Measurements from ENCODE around the gene RIN2.

RIN2 gene

GRCh38 chr20:19774135-19774933 lies 16.3 kb downstream of the RIN2 start:
- H3K4me1 ChIP-seq (ENCODE audit: insufficient read depth, low read length): peaks cover 42% of the 10 kb centered on the region
- no peak overlapping the region for H3K4me3 ChIP-seq (ENCODE audit: low read length)
- no peaks in the 10 kb centered on the region for H3K9me3 ChIP-seq (ENCODE audit: low read length)
- no peak overlapping the region for H2AFZ ChIP-seq (ENCODE audit: low read depth, low read length)
- H3K36me3 ChIP-seq (ENCODE audit: insufficient read depth, low read length): no peaks in the 10 kb centered on the region
- H3K27me3 ChIP-seq (ENCODE audit: insufficient read depth, low read length): no peaks in the 10 kb centered on the region

- Histone ChIP-seq H3K27me3 (ENCODE audit: insufficient read depth, low read length) (no peaks in the 10 kb centered on the region), H3K36me3 (ENCODE audit: insufficient read depth, low read length) (no peaks in the 10 kb centered on the region), H3K9me3 (ENCODE audit: low read length) (no peaks in the 10 kb centered on the region), H2AFZ (ENCODE audit: low read depth, low read length) (no peak overlapping the region), H3K4me3 (ENCODE audit: low read length) (no peak overlapping the region), H3K4me1 (ENCODE audit: insufficient read depth, low read length) (peaks cover 43% of the 10 kb centered on the region)
These were observed 17.5 kb downstream of the RIN2 start for GRCh38 chr20:19775353-19776253.

- H3K4me1 ChIP-seq (ENCODE audit: insufficient read depth, low read length): peaks cover 36% of the 10 kb centered on the region
- no peak overlapping the region for H2AFZ ChIP-seq (ENCODE audit: low read depth, low read length)
- H3K9me3 ChIP-seq (ENCODE audit: low read length): peaks cover 3% of the 10 kb centered on the region
- H3K36me3 ChIP-seq (ENCODE audit: insufficient read depth, low read length): no peaks in the 10 kb centered on the region
- H3K4me3 ChIP-seq (ENCODE audit: low read length): no peak overlapping the region
- H3K27me3 ChIP-seq (ENCODE audit: insufficient read depth, low read length): no peaks in the 10 kb centered on the region
These were observed 19.3 kb downstream of the RIN2 start for GRCh38 chr20:19777315-19777714.

GRCh38 chr20:19777981-19778380 lies 19.9 kb downstream of the RIN2 start:
- no peaks in the 10 kb centered on the region for H3K36me3 ChIP-seq (ENCODE audit: insufficient read depth, low read length)
- H3K4me3 ChIP-seq (ENCODE audit: low read length): no peak overlapping the region
- H2AFZ ChIP-seq (ENCODE audit: low read depth, low read length): no peak overlapping the region
- peaks cover 36% of the 10 kb centered on the region for H3K4me1 ChIP-seq (ENCODE audit: insufficient read depth, low read length)
- H3K9me3 ChIP-seq (ENCODE audit: low read length): peaks cover 3% of the 10 kb centered on the region
- no peaks in the 10 kb centered on the region for H3K27me3 ChIP-seq (ENCODE audit: insufficient read depth, low read length)

GRCh38 chr20:19778404-19778803 lies 20.3 kb downstream of the RIN2 start:
- H2AFZ ChIP-seq (ENCODE audit: low read depth, low read length): no peak overlapping the region
- H3K27me3 ChIP-seq (ENCODE audit: insufficient read depth, low read length): no peaks in the 10 kb centered on the region
- H3K4me3 ChIP-seq (ENCODE audit: low read length): no peak overlapping the region
- H3K9me3 ChIP-seq (ENCODE audit: low read length): peaks cover 3% of the 10 kb centered on the region
- H3K36me3 ChIP-seq (ENCODE audit: insufficient read depth, low read length): no peaks in the 10 kb centered on the region
- peaks cover 33% of the 10 kb centered on the region for H3K4me1 ChIP-seq (ENCODE audit: insufficient read depth, low read length)

- no peak overlapping the region for H2AFZ ChIP-seq (ENCODE audit: low read depth, low read length)
- H3K4me1 ChIP-seq (ENCODE audit: insufficient read depth, low read length): peaks cover 31% of the 10 kb centered on the region
- H3K9me3 ChIP-seq (ENCODE audit: low read length): peaks cover 3% of the 10 kb centered on the region
- no peaks in the 10 kb centered on the region for H3K27me3 ChIP-seq (ENCODE audit: insufficient read depth, low read length)
- no peak overlapping the region for H3K4me3 ChIP-seq (ENCODE audit: low read length)
- no peaks in the 10 kb centered on the region for H3K36me3 ChIP-seq (ENCODE audit: insufficient read depth, low read length)
These were observed 21.6 kb downstream of the RIN2 start for GRCh38 chr20:19779634-19780033.

GRCh38 chr20:19780261-19780660 lies 22.2 kb downstream of the RIN2 start:
- H3K4me3 ChIP-seq (ENCODE audit: low read length): no peak overlapping the region
- H2AFZ ChIP-seq (ENCODE audit: low read depth, low read length): no peak overlapping the region
- H3K36me3 ChIP-seq (ENCODE audit: insufficient read depth, low read length): no peaks in the 10 kb centered on the region
- peaks cover 30% of the 10 kb centered on the region for H3K4me1 ChIP-seq (ENCODE audit: insufficient read depth, low read length)
- H3K27me3 ChIP-seq (ENCODE audit: insufficient read depth, low read length): no peaks in the 10 kb centered on the region
- H3K9me3 ChIP-seq (ENCODE audit: low read length): peaks cover 3% of the 10 kb centered on the region

GRCh38 chr20:19781235-19781634 lies 23.2 kb downstream of the RIN2 start:
- Histone ChIP-seq H3K9me3 (ENCODE audit: low read length) (peaks cover 3% of the 10 kb centered on the region), H3K4me1 (ENCODE audit: insufficient read depth, low read length) (peaks cover 30% of the 10 kb centered on the region), H3K4me3 (ENCODE audit: low read length) (no peak overlapping the region), H3K27me3 (ENCODE audit: insufficient read depth, low read length) (no peaks in the 10 kb centered on the region), H2AFZ (ENCODE audit: low read depth, low read length) (no peak overlapping the region), H3K36me3 (ENCODE audit: insufficient read depth, low read length) (no peaks in the 10 kb centered on the region)

- H3K4me1 ChIP-seq (ENCODE audit: insufficient read depth, low read length): peaks cover 35% of the 10 kb centered on the region
- no peaks in the 10 kb centered on the region for H3K27me3 ChIP-seq (ENCODE audit: insufficient read depth, low read length)
- H3K4me3 ChIP-seq (ENCODE audit: low read length): no peak overlapping the region
- H3K9me3 ChIP-seq (ENCODE audit: low read length): peaks cover 3% of the 10 kb centered on the region
- H2AFZ ChIP-seq (ENCODE audit: low read depth, low read length): no peak overlapping the region
- no peaks in the 10 kb centered on the region for H3K36me3 ChIP-seq (ENCODE audit: insufficient read depth, low read length)
These were observed 24.6 kb downstream of the RIN2 start for GRCh38 chr20:19782669-19783068.

- peaks cover 35% of the 10 kb centered on the region for H3K4me1 ChIP-seq (ENCODE audit: insufficient read depth, low read length)
- no peaks in the 10 kb centered on the region for H3K27me3 ChIP-seq (ENCODE audit: insufficient read depth, low read length)
These were observed 25.9 kb downstream of the RIN2 start for GRCh38 chr20:19783966-19784401.

GRCh38 chr20:19784511-19785172 lies 26.6 kb downstream of the RIN2 start:
- H3K4me1 ChIP-seq (ENCODE audit: insufficient read depth, low read length): peaks cover 34% of the 10 kb centered on the region
- H3K4me3 ChIP-seq (ENCODE audit: low read length): no peak overlapping the region
- peaks cover 3% of the 10 kb centered on the region for H3K9me3 ChIP-seq (ENCODE audit: low read length)
- H3K27me3 ChIP-seq (ENCODE audit: insufficient read depth, low read length): no peaks in the 10 kb centered on the region
- H2AFZ ChIP-seq (ENCODE audit: low read depth, low read length): peak overlapping the region; percentile 27
- no peaks in the 10 kb centered on the region for H3K36me3 ChIP-seq (ENCODE audit: insufficient read depth, low read length)

More at GRCh38 chr20:19783966-19784401, 25.9 kb downstream of the RIN2 start:
- Histone ChIP-seq H3K4me3 (ENCODE audit: low read length) (no peak overlapping the region), H3K9me3 (ENCODE audit: low read length) (peaks cover 3% of the 10 kb centered on the region), H3K36me3 (ENCODE audit: insufficient read depth, low read length) (no peaks in the 10 kb centered on the region), H2AFZ (ENCODE audit: low read depth, low read length) (no peak overlapping the region)

GRCh38 chr20:19785173-19785982 lies 27.3 kb downstream of the RIN2 start:
- Histone ChIP-seq H3K27me3 (ENCODE audit: insufficient read depth, low read length) (no peaks in the 10 kb centered on the region), H2AFZ (ENCODE audit: low read depth, low read length) (no peak overlapping the region), H3K36me3 (ENCODE audit: insufficient read depth, low read length) (no peaks in the 10 kb centered on the region), H3K4me1 (ENCODE audit: insufficient read depth, low read length) (peaks cover 27% of the 10 kb centered on the region), H3K4me3 (ENCODE audit: low read length) (no peak overlapping the region), H3K9me3 (ENCODE audit: low read length) (peaks cover 3% of the 10 kb centered on the region)

Data from neuron (in vitro differentiated cells).